Panc1 (cell line): ENCODE data around the gene ADAMTS14. TPM values are rescaled to one million over a fixed set of nuclear protein-coding genes. Genes with fewer than 3 reads are reported as not detected.

Source experiments
- ATAC-seq: fragments of 200-7000 bp; cut with Tn5 transposase; 2 replicates; pipeline ENCODE4 v1.9.1; 2020; ENCODE audit warnings: mild to moderate bottlenecking, moderate library complexity
- BruUV-seq: library from RNA; stranded (reverse); fragments of 400-500 nt; replicated peaks from 2 replicates; lab custom pipeline; 2021; lab: Mats Ljungman, UMichigan
- CTCF ChIA-PET: fragments of 300-600 bp; sonication (Branson Sonifier 250); formaldehyde crosslinking; loops from one replicate; lab custom pipeline; 2022; ENCODE audit warnings: antibody characterized with exemption; lab: Charles Lee
- POLR2A ChIA-PET: fragments of 300-600 bp; sonication (Branson Sonifier 250); formaldehyde crosslinking; loops from one replicate; lab custom pipeline; 2022; ENCODE audit warnings: antibody characterized with exemption; lab: Charles Lee
- DNase-seq: peaks from one replicate; pipeline ENCODE4 v3.0.0-alpha.2; 2010; ENCODE audit warnings: low read depth, low spot score
- H3K27ac ChIP-seq: 2 replicates; pipeline ENCODE4 v1.5.1; 2011; ENCODE audit warnings: mild to moderate bottlenecking, low read length, inconsistent platforms
- H3K27me3 ChIP-seq: fragments of 200-500 bp; sonication (Bioruptor generic); 2 replicates; pipeline ENCODE4 v1.6.0; 2014; ENCODE audit warnings: low read length, inconsistent platforms; ENCODE audit not compliant: control insufficient read depth, insufficient read depth
- H3K36me3 ChIP-seq: fragments of 200-500 bp; sonication (Bioruptor generic); 2 replicates; pipeline ENCODE4 v1.5.1; 2014; ENCODE audit warnings: inconsistent platforms, mild to moderate bottlenecking, low read length, moderate library complexity; ENCODE audit not compliant: control insufficient read depth, insufficient read depth
- H3K4me1 ChIP-seq: 2 replicates; pipeline ENCODE4 v1.5.1; 2011; ENCODE audit warnings: inconsistent platforms, mild to moderate bottlenecking, low read length, moderate library complexity; ENCODE audit not compliant: control insufficient read depth, insufficient read depth
- H3K4me3 ChIP-seq, 2 experiments: 2 replicates each; pipeline ENCODE4 v1.5.1; 2011 to 2012; ENCODE audit warnings: low read depth in 2 of 2, low read length in 2 of 2, mild to moderate bottlenecking in 2 of 2, inconsistent platforms in 1 of 2, moderate library complexity in 1 of 2
- H3K9me3 ChIP-seq: fragments of 200-500 bp; sonication (Bioruptor generic); 2 replicates; pipeline ENCODE4 v1.5.1; 2014; ENCODE audit warnings: low read depth, mild to moderate bottlenecking, inconsistent platforms, low read length, moderate library complexity; ENCODE audit not compliant: control insufficient read depth, insufficient read depth
- POLR2AphosphoS5 ChIP-seq: IDR thresholded peaks from 2 replicates; pipeline ENCODE4 v1.6.1; 2012; ENCODE audit warnings: mild to moderate bottlenecking, low read depth, low read length, moderate library complexity
- SIN3A ChIP-seq: IDR thresholded peaks from 2 replicates; pipeline ENCODE4 v1.6.1; 2012; ENCODE audit warnings: low read depth, mild to moderate bottlenecking, low read length, moderate library complexity, borderline replicate concordance; ENCODE audit not compliant: insufficient read depth
- TCF7L2 ChIP-seq: IDR thresholded peaks from 2 replicates; pipeline ENCODE4 v1.6.1; 2011; ENCODE audit warnings: mild to moderate bottlenecking, low read depth, low read length, inconsistent platforms
- in situ Hi-C: cut with HindIII; loops from 2 replicates; pipeline ENCODE4 v1.10.0; 2016; ENCODE audit warnings: low sequenced_read_pairs, low pct_unique_long_range_greater_than_20kb
- intact Hi-C: fragments of 100-400 bp; cut with micrococcal nuclease; formaldehyde crosslinking; loops from one replicate; pipeline ENCODE4 v1.10.0; 2022; ENCODE audit not compliant: unreplicated experiment
- total RNA-seq: library from RNA; stranded (reverse); gene quantifications from one replicate; pipeline ENCODE4 v1.2.1, GENCODE V29; 2021; ENCODE audit not compliant: unreplicated experiment
- TF ChIP-seq, protein P1 (sequence below): fragments of 450-650 bp; IDR thresholded peaks from 2 replicates; pipeline ENCODE4 v1.5.1; 2017; ENCODE audit warnings: mild to moderate bottlenecking
- TF ChIP-seq, protein P2 (sequence below), 2 experiments: IDR thresholded peaks; 2 replicates each; pipeline ENCODE4 v1.6.1; 2011 to 2012; ENCODE audit warnings: low read depth in 2 of 2, control low read depth in 1 of 2, low read length in 1 of 2, mild to moderate bottlenecking in 1 of 2, moderate library complexity in 1 of 2; ENCODE audit not compliant: insufficient read depth in 1 of 2

The ADAMTS14 gene
- total RNA-seq, 1 experiment from 2014 or later: 0.67 TPM

DNA sequence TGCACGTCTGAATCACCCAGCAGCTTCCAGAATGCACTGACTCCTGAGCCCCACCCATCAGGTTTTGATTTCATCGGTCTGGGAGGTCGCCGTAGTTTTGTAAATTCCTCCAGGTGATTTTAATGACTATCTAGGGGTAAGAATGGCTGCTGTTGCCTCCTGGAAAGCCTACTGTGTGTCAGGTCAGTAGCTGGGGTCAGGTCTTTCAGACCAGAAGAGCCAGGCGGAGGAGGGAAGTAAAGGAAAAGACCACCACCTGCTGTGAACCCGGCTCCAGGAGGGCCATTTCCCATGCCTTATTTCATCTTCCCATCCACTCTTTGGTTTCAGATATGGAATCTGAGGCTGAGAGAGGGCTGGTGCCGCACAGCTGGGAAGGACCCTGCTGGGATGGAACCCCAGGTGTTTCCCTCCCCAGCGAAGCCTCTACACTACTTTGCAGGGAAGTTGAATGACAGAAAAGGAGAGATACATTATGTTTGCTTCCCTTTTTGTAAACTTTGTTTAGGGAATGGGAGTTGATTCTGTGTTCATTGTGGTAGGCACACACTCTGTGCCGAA lies 19.8 kb downstream of the ADAMTS14 start:
- Histone ChIP-seq H3K4me1 (no peaks in the 10 kb centered on the region), H3K27ac (no peak overlapping the region), H3K4me3 (no peak overlapping the region), H3K36me3 (no peaks in the 10 kb centered on the region), H3K27me3 (peaks cover 11% of the 10 kb centered on the region), H3K9me3 (no peaks in the 10 kb centered on the region)
- TF ChIP-seq, protein P1, sequence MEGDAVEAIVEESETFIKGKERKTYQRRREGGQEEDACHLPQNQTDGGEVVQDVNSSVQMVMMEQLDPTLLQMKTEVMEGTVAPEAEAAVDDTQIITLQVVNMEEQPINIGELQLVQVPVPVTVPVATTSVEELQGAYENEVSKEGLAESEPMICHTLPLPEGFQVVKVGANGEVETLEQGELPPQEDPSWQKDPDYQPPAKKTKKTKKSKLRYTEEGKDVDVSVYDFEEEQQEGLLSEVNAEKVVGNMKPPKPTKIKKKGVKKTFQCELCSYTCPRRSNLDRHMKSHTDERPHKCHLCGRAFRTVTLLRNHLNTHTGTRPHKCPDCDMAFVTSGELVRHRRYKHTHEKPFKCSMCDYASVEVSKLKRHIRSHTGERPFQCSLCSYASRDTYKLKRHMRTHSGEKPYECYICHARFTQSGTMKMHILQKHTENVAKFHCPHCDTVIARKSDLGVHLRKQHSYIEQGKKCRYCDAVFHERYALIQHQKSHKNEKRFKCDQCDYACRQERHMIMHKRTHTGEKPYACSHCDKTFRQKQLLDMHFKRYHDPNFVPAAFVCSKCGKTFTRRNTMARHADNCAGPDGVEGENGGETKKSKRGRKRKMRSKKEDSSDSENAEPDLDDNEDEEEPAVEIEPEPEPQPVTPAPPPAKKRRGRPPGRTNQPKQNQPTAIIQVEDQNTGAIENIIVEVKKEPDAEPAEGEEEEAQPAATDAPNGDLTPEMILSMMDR: no peak
- TF ChIP-seq TCF7L2: no peak
- TF ChIP-seq, protein P2, sequence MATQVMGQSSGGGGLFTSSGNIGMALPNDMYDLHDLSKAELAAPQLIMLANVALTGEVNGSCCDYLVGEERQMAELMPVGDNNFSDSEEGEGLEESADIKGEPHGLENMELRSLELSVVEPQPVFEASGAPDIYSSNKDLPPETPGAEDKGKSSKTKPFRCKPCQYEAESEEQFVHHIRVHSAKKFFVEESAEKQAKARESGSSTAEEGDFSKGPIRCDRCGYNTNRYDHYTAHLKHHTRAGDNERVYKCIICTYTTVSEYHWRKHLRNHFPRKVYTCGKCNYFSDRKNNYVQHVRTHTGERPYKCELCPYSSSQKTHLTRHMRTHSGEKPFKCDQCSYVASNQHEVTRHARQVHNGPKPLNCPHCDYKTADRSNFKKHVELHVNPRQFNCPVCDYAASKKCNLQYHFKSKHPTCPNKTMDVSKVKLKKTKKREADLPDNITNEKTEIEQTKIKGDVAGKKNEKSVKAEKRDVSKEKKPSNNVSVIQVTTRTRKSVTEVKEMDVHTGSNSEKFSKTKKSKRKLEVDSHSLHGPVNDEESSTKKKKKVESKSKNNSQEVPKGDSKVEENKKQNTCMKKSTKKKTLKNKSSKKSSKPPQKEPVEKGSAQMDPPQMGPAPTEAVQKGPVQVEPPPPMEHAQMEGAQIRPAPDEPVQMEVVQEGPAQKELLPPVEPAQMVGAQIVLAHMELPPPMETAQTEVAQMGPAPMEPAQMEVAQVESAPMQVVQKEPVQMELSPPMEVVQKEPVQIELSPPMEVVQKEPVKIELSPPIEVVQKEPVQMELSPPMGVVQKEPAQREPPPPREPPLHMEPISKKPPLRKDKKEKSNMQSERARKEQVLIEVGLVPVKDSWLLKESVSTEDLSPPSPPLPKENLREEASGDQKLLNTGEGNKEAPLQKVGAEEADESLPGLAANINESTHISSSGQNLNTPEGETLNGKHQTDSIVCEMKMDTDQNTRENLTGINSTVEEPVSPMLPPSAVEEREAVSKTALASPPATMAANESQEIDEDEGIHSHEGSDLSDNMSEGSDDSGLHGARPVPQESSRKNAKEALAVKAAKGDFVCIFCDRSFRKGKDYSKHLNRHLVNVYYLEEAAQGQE (IDR thresholded peaks at IDR 0.05; ENCODE audit: insufficient read depth in 1 of 2, low read depth in 2 of 2, low read length in 1 of 2): no peak
- no peak for TF ChIP-seq SIN3A
- no TSS peak for BruUV-seq
- POLR2A ChIA-PET: no interaction called here
- CTCF ChIA-PET: interaction anchor here (0.5 kb wide), 1 partner anchor 108 kb away, joined by 3 read pairs; no protein-coding TSS in a partner anchor
- in situ Hi-C loops: no loop called here
- DNase-seq: no peak
- intact Hi-C loops: no loop called here
- no peak for ATAC-seq

DNA sequence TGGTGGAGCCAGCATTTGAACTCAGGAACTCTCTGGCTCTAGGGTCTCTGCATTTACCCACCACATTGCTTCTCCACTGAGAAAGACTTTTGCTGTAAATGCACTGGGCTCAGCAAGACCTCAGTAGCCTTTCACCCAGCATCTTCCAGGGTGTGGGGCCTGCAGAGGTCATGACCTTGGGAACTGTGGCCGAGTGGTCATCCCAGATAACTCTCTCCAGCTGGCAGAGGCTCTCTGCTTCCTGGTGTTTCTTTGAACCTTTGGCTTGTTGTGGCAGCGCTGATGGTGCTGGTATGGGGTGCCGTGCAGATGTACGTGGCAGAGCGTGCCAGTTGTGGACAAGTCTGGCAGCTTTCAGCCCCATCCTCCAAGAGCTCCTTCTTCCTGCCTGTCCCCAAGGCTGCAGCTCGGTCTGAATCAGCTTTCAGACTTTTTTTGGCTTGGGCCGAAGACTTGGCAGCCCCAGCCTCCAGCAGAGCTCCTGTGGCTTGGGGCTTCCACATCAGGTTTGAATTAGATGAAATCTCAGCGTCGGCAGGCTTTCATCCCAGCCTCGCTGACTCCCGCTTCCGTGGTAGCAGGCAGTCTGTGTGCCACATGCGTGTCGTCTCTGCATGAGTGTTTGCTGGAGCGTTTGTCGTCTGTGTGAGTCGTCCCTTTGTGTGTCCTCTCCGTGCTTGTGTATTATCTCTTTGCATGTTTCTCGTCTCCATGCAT lies 21.5 kb downstream of the ADAMTS14 start:
- no peaks in the 10 kb centered on the region for H3K4me1 ChIP-seq
- no TSS peak for BruUV-seq
- in situ Hi-C loops: no loop called here
- ATAC-seq: no peak
- DNase-seq: no peak
- H3K4me3 ChIP-seq: no peak overlapping the region
- H3K9me3 ChIP-seq: no peaks in the 10 kb centered on the region
- intact Hi-C loops: no loop called here
- H3K27ac ChIP-seq: no peak overlapping the region
- peaks cover 11% of the 10 kb centered on the region for H3K27me3 ChIP-seq
- no peak for TF ChIP-seq SIN3A
- TF ChIP-seq, protein P2 (IDR thresholded peaks at IDR 0.05; ENCODE audit: insufficient read depth in 1 of 2, low read depth in 2 of 2, low read length in 1 of 2): no peak
- TF ChIP-seq, protein P1: no peak
- TF ChIP-seq POLR2AphosphoS5: no peak
- TF ChIP-seq TCF7L2: no peak
- no peaks in the 10 kb centered on the region for H3K36me3 ChIP-seq
- ChIA-PET CTCF (no interaction called here), POLR2A (no interaction called here)
